Liver (tissue), 9 donors: Measurements from ENCODE around the gene ATP6V1A. TPM values are rescaled to one million over a fixed set of nuclear protein-coding genes. Genes with fewer than 3 reads are reported as not detected.

Experiments
- DNase-seq: peaks from one replicate; pipeline ENCODE4 v3.0.0-alpha.2; 2017; ENCODE audit warnings: low spot score
- H3K27ac ChIP-seq, 2 donors: one replicate each; pipeline ENCODE4 v1.7.0; 2013; ENCODE audit warnings: inconsistent platforms in 2 of 2, low read length in 2 of 2, control low read depth in 1 of 2, low read depth in 1 of 2, mild to moderate bottlenecking in 1 of 2
- H3K27me3 ChIP-seq, 4 donors: one replicate each; pipeline versions ENCODE4 v1.6.1 to v1.7.0; 2013; ENCODE audit warnings: low read length in 3 of 4, inconsistent platforms in 1 of 4, mild to moderate bottlenecking in 1 of 4, moderate library complexity in 1 of 4; ENCODE audit not compliant: control insufficient read depth in 4 of 4, insufficient read depth in 4 of 4
- H3K36me3 ChIP-seq, 4 donors: one replicate each; pipeline versions ENCODE4 v1.6.1 to v1.7.0; 2013; ENCODE audit warnings: low read length in 3 of 4, mild to moderate bottlenecking in 3 of 4, low read depth in 1 of 4, moderate library complexity in 1 of 4; ENCODE audit not compliant: control insufficient read depth in 4 of 4, insufficient read depth in 3 of 4
- H3K4me1 ChIP-seq, 4 donors: one replicate each; pipeline versions ENCODE4 v1.6.1 to v1.7.0; 2013; ENCODE audit warnings: low read length in 3 of 4, mild to moderate bottlenecking in 3 of 4, moderate library complexity in 1 of 4; ENCODE audit not compliant: control insufficient read depth in 4 of 4, insufficient read depth in 4 of 4
- H3K4me3 ChIP-seq, 3 donors: one replicate each; pipeline versions ENCODE4 v1.6.1 to v1.7.0; 2013; ENCODE audit warnings: low read length in 3 of 3, control low read depth in 1 of 3, low read depth in 1 of 3, mild to moderate bottlenecking in 1 of 3
- H3K9ac ChIP-seq, 2 donors: one replicate each; pipeline ENCODE4 v1.7.0; 2013; ENCODE audit warnings: low read length in 2 of 2, mild to moderate bottlenecking in 2 of 2, moderate library complexity in 2 of 2, control low read depth in 1 of 2, low read depth in 1 of 2
- H3K9me3 ChIP-seq, 4 donors: one replicate each; pipeline versions ENCODE4 v1.6.1 to v1.7.0; 2013; ENCODE audit warnings: low read length in 3 of 4; ENCODE audit not compliant: control insufficient read depth in 4 of 4
- EGR1 ChIP-seq, 2 donors: IDR thresholded peaks; 2 replicates each; pipeline ENCODE4 v1.6.1; 2016 to 2018; ENCODE audit warnings: antibody characterized with exemption in 2 of 2, low read depth in 2 of 2
- FOXA1 ChIP-seq: IDR thresholded peaks from 2 replicates; pipeline ENCODE4 v1.6.1; 2016; ENCODE audit warnings: antibody characterized with exemption
- FOXA2 ChIP-seq: IDR thresholded peaks from 2 replicates; pipeline ENCODE4 v1.6.1; 2016; ENCODE audit warnings: antibody characterized with exemption
- GABPA ChIP-seq, 2 donors: IDR thresholded peaks in 1 of 2; conservative IDR thresholded peaks in 1 of 2; 2 replicates each; pipeline ENCODE4 v1.6.1; 2016; ENCODE audit warnings: antibody characterized with exemption in 2 of 2, mild to moderate bottlenecking in 1 of 2, moderate library complexity in 1 of 2
- HNF4A ChIP-seq, 2 donors: conservative IDR thresholded peaks; 2 replicates each; pipeline ENCODE4 v1.6.1; 2016; ENCODE audit warnings: antibody characterized with exemption in 2 of 2, mild to moderate bottlenecking in 2 of 2
- HNF4G ChIP-seq: IDR thresholded peaks from 2 replicates; pipeline ENCODE4 v1.6.1; 2016; ENCODE audit warnings: antibody characterized with exemption
- JUND ChIP-seq, 2 donors: IDR thresholded peaks; 2 replicates each; pipeline ENCODE4 v1.6.1; 2016; ENCODE audit warnings: antibody characterized with exemption in 2 of 2
- NR2F2 ChIP-seq: IDR thresholded peaks from 2 replicates; pipeline ENCODE4 v1.6.1; 2016; ENCODE audit warnings: antibody characterized with exemption
- RAD21 ChIP-seq, 2 donors: IDR thresholded peaks; 2 replicates each; pipeline ENCODE4 v1.6.1; 2016; ENCODE audit warnings: antibody characterized with exemption in 2 of 2, mild to moderate bottlenecking in 2 of 2
- SP1 ChIP-seq: IDR thresholded peaks from 2 replicates; pipeline ENCODE4 v1.6.1; 2018; ENCODE audit warnings: antibody characterized with exemption, mild to moderate bottlenecking
- TAF1 ChIP-seq: conservative IDR thresholded peaks from 2 replicates; pipeline ENCODE4 v1.6.1; 2016; ENCODE audit warnings: antibody characterized with exemption, mild to moderate bottlenecking
- YY1 ChIP-seq: IDR thresholded peaks from 2 replicates; pipeline ENCODE4 v1.6.1; 2016; ENCODE audit warnings: antibody characterized with exemption, mild to moderate bottlenecking
- WGBS: extraction: QIAGEN DNeasy Blood & Tissue Kit; methylation state at CpG from one replicate; pipeline ENCODE4 v1.1.7; 2013; 5-methylcytosine and 5-hydroxymethylcytosine counted together
- polyA plus RNA-seq, 2 donors: library from polyadenylated mRNA; stranded (reverse) in 1 of 2; unstranded in 1 of 2; fragments of 200-250 nt in 1 of 2; fragments of >200 nt in 1 of 2; fragmentation: Nextera tagmentation in 1 of 2; extraction: Ambion mirVana in 1 of 2; gene quantifications; one replicate each; pipeline versions ENCODE4 v1.2.1 to v1.2.3, GENCODE V29; 2013 to 2015
- total RNA-seq, 2 donors: library from RNA; depleted of rRNA; stranded (reverse); fragments of >200 nt; gene quantifications; one replicate each; pipeline ENCODE4 v1.2.3, GENCODE V29; 2014
- TF ChIP-seq, protein P1 (sequence below): IDR thresholded peaks from 2 replicates; pipeline ENCODE4 v1.6.1; 2016; ENCODE audit warnings: antibody characterized with exemption
- TF ChIP-seq, protein P2 (sequence below): IDR thresholded peaks from 2 replicates; pipeline ENCODE4 v1.6.1; 2016; ENCODE audit warnings: antibody characterized with exemption
- TF ChIP-seq, protein P3 (sequence below): fragments of 150-350 bp; IDR thresholded peaks from 2 replicates; pipeline ENCODE4 v1.5.1; 2017; ENCODE audit warnings: improper control_type of control experiment, low read depth, low read length; ENCODE audit not compliant: missing input control
- TF ChIP-seq, protein P4 (sequence below): IDR thresholded peaks from 2 replicates; pipeline ENCODE4 v1.6.1; 2016; ENCODE audit warnings: antibody characterized with exemption, mild to moderate bottlenecking
- TF ChIP-seq, protein P5 (sequence below): IDR thresholded peaks from 2 replicates; pipeline ENCODE4 v1.6.1; 2016; ENCODE audit warnings: antibody characterized with exemption
- donor health status: healthy.
- donor health status: healthy.
- donor health status: healthy.
- donor health status: healthy.
- donor health status: healthy.

ATP6V1A gene
- total and polyA plus RNA-seq, 4 donors = 15.2 to 53.2 (median 42.7) TPM

DNA sequence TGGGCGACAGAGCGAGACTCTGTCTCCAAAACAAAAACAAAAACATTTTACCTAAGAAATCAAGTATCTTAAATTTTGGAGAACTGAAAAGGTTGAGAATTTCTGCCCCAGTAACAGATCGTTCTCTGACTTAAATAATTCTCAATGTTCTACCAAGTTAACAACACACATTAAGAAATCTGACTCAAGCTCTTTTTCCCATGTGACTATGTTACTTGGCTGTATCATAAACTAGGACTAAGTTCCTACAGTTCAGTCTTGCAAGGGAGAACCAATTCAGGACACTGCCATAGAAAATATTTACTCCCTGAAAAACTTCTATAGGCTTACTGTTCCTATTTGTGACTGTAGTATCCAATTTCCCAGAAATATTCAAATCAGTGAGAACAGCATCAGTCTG, 29.5 kb upstream of the ATP6V1A start:
- Histone ChIP-seq H3K4me3 (no peak overlapping the region), H3K27ac (no peak overlapping the region), H3K9ac (no peak overlapping the region), H3K36me3 (peaks cover 1 to 20% (median 13%) of the 10 kb centered on the region in 4 donors), H3K4me1 (peaks cover 0 to 1% (median 0%) of the 10 kb centered on the region in 4 donors), H3K9me3 (no peaks in the 10 kb centered on the region), H3K27me3 (no peaks in the 10 kb centered on the region)
- 98% methylated on average over 3 of the region's 3 CpGs for WGBS
- TF ChIP-seq HNF4G (no peak), YY1 (no peak), FOXA1 (no peak), EGR1 (IDR thresholded peaks at IDR 0.05; ENCODE audit: low read depth in 2 of 2) (no peak), RAD21 (IDR thresholded peaks at IDR 0.05) (no peak), HNF4A (conservative IDR thresholded peaks at IDR 0.05) (no peak), FOXA2 (no peak), SP1 (no peak), JUND (IDR thresholded peaks at IDR 0.05) (no peak), GABPA (IDR thresholded peaks at IDR 0.05 in 1 of 2, conservative IDR thresholded peaks at IDR 0.05 in 1 of 2) (no peak)
- TF ChIP-seq, protein P1, sequence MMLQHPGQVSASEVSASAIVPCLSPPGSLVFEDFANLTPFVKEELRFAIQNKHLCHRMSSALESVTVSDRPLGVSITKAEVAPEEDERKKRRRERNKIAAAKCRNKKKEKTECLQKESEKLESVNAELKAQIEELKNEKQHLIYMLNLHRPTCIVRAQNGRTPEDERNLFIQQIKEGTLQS = no peak
- TF ChIP-seq, protein P2, sequence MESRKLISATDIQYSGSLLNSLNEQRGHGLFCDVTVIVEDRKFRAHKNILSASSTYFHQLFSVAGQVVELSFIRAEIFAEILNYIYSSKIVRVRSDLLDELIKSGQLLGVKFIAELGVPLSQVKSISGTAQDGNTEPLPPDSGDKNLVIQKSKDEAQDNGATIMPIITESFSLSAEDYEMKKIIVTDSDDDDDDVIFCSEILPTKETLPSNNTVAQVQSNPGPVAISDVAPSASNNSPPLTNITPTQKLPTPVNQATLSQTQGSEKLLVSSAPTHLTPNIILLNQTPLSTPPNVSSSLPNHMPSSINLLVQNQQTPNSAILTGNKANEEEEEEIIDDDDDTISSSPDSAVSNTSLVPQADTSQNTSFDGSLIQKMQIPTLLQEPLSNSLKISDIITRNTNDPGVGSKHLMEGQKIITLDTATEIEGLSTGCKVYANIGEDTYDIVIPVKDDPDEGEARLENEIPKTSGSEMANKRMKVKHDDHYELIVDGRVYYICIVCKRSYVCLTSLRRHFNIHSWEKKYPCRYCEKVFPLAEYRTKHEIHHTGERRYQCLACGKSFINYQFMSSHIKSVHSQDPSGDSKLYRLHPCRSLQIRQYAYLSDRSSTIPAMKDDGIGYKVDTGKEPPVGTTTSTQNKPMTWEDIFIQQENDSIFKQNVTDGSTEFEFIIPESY = no peak
- TF ChIP-seq, protein P3, sequence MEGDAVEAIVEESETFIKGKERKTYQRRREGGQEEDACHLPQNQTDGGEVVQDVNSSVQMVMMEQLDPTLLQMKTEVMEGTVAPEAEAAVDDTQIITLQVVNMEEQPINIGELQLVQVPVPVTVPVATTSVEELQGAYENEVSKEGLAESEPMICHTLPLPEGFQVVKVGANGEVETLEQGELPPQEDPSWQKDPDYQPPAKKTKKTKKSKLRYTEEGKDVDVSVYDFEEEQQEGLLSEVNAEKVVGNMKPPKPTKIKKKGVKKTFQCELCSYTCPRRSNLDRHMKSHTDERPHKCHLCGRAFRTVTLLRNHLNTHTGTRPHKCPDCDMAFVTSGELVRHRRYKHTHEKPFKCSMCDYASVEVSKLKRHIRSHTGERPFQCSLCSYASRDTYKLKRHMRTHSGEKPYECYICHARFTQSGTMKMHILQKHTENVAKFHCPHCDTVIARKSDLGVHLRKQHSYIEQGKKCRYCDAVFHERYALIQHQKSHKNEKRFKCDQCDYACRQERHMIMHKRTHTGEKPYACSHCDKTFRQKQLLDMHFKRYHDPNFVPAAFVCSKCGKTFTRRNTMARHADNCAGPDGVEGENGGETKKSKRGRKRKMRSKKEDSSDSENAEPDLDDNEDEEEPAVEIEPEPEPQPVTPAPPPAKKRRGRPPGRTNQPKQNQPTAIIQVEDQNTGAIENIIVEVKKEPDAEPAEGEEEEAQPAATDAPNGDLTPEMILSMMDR = no peak
- TF ChIP-seq, protein P4, sequence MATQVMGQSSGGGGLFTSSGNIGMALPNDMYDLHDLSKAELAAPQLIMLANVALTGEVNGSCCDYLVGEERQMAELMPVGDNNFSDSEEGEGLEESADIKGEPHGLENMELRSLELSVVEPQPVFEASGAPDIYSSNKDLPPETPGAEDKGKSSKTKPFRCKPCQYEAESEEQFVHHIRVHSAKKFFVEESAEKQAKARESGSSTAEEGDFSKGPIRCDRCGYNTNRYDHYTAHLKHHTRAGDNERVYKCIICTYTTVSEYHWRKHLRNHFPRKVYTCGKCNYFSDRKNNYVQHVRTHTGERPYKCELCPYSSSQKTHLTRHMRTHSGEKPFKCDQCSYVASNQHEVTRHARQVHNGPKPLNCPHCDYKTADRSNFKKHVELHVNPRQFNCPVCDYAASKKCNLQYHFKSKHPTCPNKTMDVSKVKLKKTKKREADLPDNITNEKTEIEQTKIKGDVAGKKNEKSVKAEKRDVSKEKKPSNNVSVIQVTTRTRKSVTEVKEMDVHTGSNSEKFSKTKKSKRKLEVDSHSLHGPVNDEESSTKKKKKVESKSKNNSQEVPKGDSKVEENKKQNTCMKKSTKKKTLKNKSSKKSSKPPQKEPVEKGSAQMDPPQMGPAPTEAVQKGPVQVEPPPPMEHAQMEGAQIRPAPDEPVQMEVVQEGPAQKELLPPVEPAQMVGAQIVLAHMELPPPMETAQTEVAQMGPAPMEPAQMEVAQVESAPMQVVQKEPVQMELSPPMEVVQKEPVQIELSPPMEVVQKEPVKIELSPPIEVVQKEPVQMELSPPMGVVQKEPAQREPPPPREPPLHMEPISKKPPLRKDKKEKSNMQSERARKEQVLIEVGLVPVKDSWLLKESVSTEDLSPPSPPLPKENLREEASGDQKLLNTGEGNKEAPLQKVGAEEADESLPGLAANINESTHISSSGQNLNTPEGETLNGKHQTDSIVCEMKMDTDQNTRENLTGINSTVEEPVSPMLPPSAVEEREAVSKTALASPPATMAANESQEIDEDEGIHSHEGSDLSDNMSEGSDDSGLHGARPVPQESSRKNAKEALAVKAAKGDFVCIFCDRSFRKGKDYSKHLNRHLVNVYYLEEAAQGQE = no peak
- TF ChIP-seq, protein P5, sequence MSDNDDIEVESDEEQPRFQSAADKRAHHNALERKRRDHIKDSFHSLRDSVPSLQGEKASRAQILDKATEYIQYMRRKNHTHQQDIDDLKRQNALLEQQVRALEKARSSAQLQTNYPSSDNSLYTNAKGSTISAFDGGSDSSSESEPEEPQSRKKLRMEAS = no peak
- DNase-seq = no peak

DNA sequence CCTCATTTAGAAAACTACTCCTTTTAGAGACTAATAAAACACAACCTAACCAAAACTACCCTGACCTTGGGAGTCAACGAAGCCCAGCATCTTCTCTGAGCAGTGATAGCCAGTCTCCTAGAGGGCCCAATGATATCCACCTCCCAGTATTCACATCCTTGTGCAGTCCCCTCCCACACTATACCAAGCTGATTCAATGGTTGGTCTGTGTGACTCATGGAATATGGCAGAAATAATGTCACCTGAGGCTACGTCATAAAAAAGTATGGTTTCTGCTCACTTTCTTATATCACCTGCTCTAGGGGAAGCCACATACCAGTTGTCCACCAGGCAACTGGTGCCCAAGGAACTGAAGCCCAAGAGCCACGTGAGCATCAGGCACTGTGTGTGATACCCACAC, 29.0 kb upstream of the ATP6V1A start:
- Histone ChIP-seq H3K9ac (no peak overlapping the region), H3K4me3 (no peak overlapping the region), H3K27me3 (no peaks in the 10 kb centered on the region), H3K36me3 (peaks cover 1 to 20% (median 14%) of the 10 kb centered on the region in 4 donors), H3K9me3 (no peaks in the 10 kb centered on the region), H3K27ac (no peak overlapping the region), H3K4me1 (peaks cover 0 to 1% (median 0%) of the 10 kb centered on the region in 4 donors)
- 98% methylated on average over 3 of the region's 3 CpGs for WGBS
- DNase-seq = no peak
- no peak for TF ChIP-seq SP1
- no peak for TF ChIP-seq JUND (IDR thresholded peaks at IDR 0.05)
- TF ChIP-seq TAF1 = no peak
- TF ChIP-seq, protein P2 = no peak
- TF ChIP-seq, protein P5 = no peak
- TF ChIP-seq FOXA2 = no peak
- TF ChIP-seq YY1 = no peak
- TF ChIP-seq NR2F2 = no peak
- TF ChIP-seq, protein P1 = no peak
- TF ChIP-seq, protein P4 = no peak
- TF ChIP-seq RAD21 (IDR thresholded peaks at IDR 0.05) = no peak
